ENCODE data around the gene KLHL14. TPM values are rescaled to one million over a fixed set of nuclear protein-coding genes. Genes with fewer than 3 reads are reported as not detected.

KLHL14 gene
- polyA plus RNA-seq, 6 donors from 2014 or later: 15.4 to 33.2 (median 21.1) TPM

- Mint-ChIP-seq H3K4me3 (peak overlapping the region; percentile 25 to 81 (median 66)), H3K36me3 (peaks cover 37 to 43% of the 10 kb centered on the region in 2 donors), H3K27me3 (no peaks in the 10 kb centered on the region), H3K4me1 (peaks cover 41 to 48% (median 41%) of the 10 kb centered on the region in 3 donors), H3K27ac (peak overlapping the region; percentile 37 to 95 (median 82)), H3K9me3 (peaks cover 3 to 7% (median 4%) of the 10 kb centered on the region in 7 donors)
- ATAC-seq (ENCODE audit: low read depth in 2 of 2) (peak; percentile 99), DNase-seq (peak; percentile 56)
Measured at GRCh38 chr18:32730620-32731091, 42.2 kb downstream of the KLHL14 start.

- H3K36me3 Mint-ChIP-seq: peaks cover 31 to 43% of the 10 kb centered on the region in 2 donors
- peaks cover 2 to 7% (median 4%) of the 10 kb centered on the region in 7 donors for H3K9me3 Mint-ChIP-seq
- peak overlapping the region in 5 of 6 donors; percentile 37 to 95 (median 76) for H3K27ac Mint-ChIP-seq
- H3K4me3 Mint-ChIP-seq: peak overlapping the region; percentile 25 to 81 (median 66)
- DNase-seq (no peak), ATAC-seq (ENCODE audit: low read depth in 2 of 2) (no peak)
- H3K4me1 Mint-ChIP-seq: peaks cover 41 to 48% (median 41%) of the 10 kb centered on the region in 3 donors
- H3K27me3 Mint-ChIP-seq: no peaks in the 10 kb centered on the region
Measured at GRCh38 chr18:32730068-32730467, 42.8 kb downstream of the KLHL14 start.

GRCh38 chr18:32724071-32724749 lies 48.6 kb downstream of the KLHL14 start:
- Mint-ChIP-seq H3K27ac (peak overlapping the region in 1 of 6 donors; percentile 5), H3K4me1 (peaks cover 20 to 38% (median 36%) of the 10 kb centered on the region in 3 donors), H3K4me3 (no peak overlapping the region), H3K36me3 (peaks cover 29 to 37% of the 10 kb centered on the region in 2 donors), H3K27me3 (no peaks in the 10 kb centered on the region), H3K9me3 (peaks cover 0 to 7% (median 0%) of the 10 kb centered on the region in 7 donors)
- DNase-seq: no peak
- no peak for ATAC-seq (ENCODE audit: low read depth in 2 of 2)

GRCh38 chr18:32722279-32722678 lies 50.5 kb downstream of the KLHL14 start:
- no peak overlapping the region for H3K4me3 Mint-ChIP-seq
- H3K9me3 Mint-ChIP-seq: peaks cover 0 to 7% (median 0%) of the 10 kb centered on the region in 7 donors
- H3K36me3 Mint-ChIP-seq: peaks cover 29 to 30% of the 10 kb centered on the region in 2 donors
- H3K27me3 Mint-ChIP-seq: no peaks in the 10 kb centered on the region
- H3K4me1 Mint-ChIP-seq: peaks cover 11 to 34% (median 32%) of the 10 kb centered on the region in 3 donors
- DNase-seq: no peak
- no peak for ATAC-seq (ENCODE audit: low read depth in 2 of 2)
- peak overlapping the region in 1 of 6 donors; percentile 56 for H3K27ac Mint-ChIP-seq

- H3K9me3 Mint-ChIP-seq: peaks cover 0 to 5% (median 0%) of the 10 kb centered on the region in 7 donors
- peaks cover 11 to 36% (median 26%) of the 10 kb centered on the region in 3 donors for H3K4me1 Mint-ChIP-seq
- H3K27me3 Mint-ChIP-seq: no peaks in the 10 kb centered on the region
- H3K36me3 Mint-ChIP-seq: peaks cover 17 to 23% of the 10 kb centered on the region in 2 donors
- no peak overlapping the region for H3K4me3 Mint-ChIP-seq
- H3K27ac Mint-ChIP-seq: peak overlapping the region in 3 of 6 donors; percentile 19 to 79 (median 72)
- no peak for DNase-seq
- no peak for ATAC-seq (ENCODE audit: low read depth in 2 of 2)
Measured at GRCh38 chr18:32717126-32717525, 55.7 kb downstream of the KLHL14 start.

- Mint-ChIP-seq H3K4me1 (peaks cover 5 to 17% (median 8%) of the 10 kb centered on the region in 3 donors), H3K27ac (peak overlapping the region in 1 of 6 donors; percentile 18), H3K27me3 (no peaks in the 10 kb centered on the region), H3K9me3 (no peaks in the 10 kb centered on the region), H3K4me3 (no peak overlapping the region), H3K36me3 (peaks cover 0 to 2% of the 10 kb centered on the region in 2 donors)
- DNase-seq (peak; percentile 59), ATAC-seq (ENCODE audit: low read depth in 2 of 2) (peak; percentile 84 to 94)
Measured at GRCh38 chr18:32714571-32715148, 58.2 kb downstream of the KLHL14 start.

GRCh38 chr18:32712860-32713259 lies 60.0 kb downstream of the KLHL14 start:
- no peaks in the 10 kb centered on the region for H3K27me3 Mint-ChIP-seq
- DNase-seq (no peak), ATAC-seq (ENCODE audit: low read depth in 2 of 2) (no peak)
- H3K4me1 Mint-ChIP-seq: peaks cover 6 to 21% (median 13%) of the 10 kb centered on the region in 3 donors
- peaks cover 0 to 9% of the 10 kb centered on the region in 2 donors for H3K36me3 Mint-ChIP-seq
- no peaks in the 10 kb centered on the region for H3K9me3 Mint-ChIP-seq
- H3K27ac Mint-ChIP-seq: no peak overlapping the region
- H3K4me3 Mint-ChIP-seq: no peak overlapping the region

GRCh38 chr18:32711862-32712261 lies 61.0 kb downstream of the KLHL14 start:
- peaks cover 9 to 14% (median 11%) of the 10 kb centered on the region in 3 donors for H3K4me1 Mint-ChIP-seq
- H3K27me3 Mint-ChIP-seq: no peaks in the 10 kb centered on the region
- peaks cover 0 to 14% of the 10 kb centered on the region in 2 donors for H3K36me3 Mint-ChIP-seq
- H3K4me3 Mint-ChIP-seq: no peak overlapping the region
- DNase-seq: no peak
- no peak for ATAC-seq (ENCODE audit: low read depth in 2 of 2)
- no peaks in the 10 kb centered on the region for H3K9me3 Mint-ChIP-seq
- H3K27ac Mint-ChIP-seq: no peak overlapping the region

GRCh38 chr18:32707586-32707985 lies 65.2 kb downstream of the KLHL14 start:
- Mint-ChIP-seq H3K36me3 (peaks cover 10 to 23% of the 10 kb centered on the region in 2 donors), H3K4me3 (no peak overlapping the region), H3K9me3 (no peaks in the 10 kb centered on the region), H3K27ac (peak overlapping the region in 4 of 6 donors; percentile 13 to 33 (median 20)), H3K27me3 (no peaks in the 10 kb centered on the region), H3K4me1 (peaks cover 25 to 28% (median 26%) of the 10 kb centered on the region in 3 donors)
- ATAC-seq (ENCODE audit: low read depth in 2 of 2) (no peak), DNase-seq (no peak)

GRCh38 chr18:32707147-32707546 lies 65.7 kb downstream of the KLHL14 start:
- Mint-ChIP-seq H3K36me3 (peaks cover 10 to 23% of the 10 kb centered on the region in 2 donors), H3K9me3 (no peaks in the 10 kb centered on the region), H3K4me1 (peaks cover 25 to 28% (median 26%) of the 10 kb centered on the region in 3 donors), H3K27ac (no peak overlapping the region), H3K27me3 (no peaks in the 10 kb centered on the region), H3K4me3 (no peak overlapping the region)
- DNase-seq (no peak), ATAC-seq (ENCODE audit: low read depth in 2 of 2) (no peak)

GRCh38 chr18:32701313-32701712 lies 71.5 kb downstream of the KLHL14 start:
- no peak overlapping the region for H3K4me3 Mint-ChIP-seq
- no peak for DNase-seq
- H3K27ac Mint-ChIP-seq: peak overlapping the region in 5 of 6 donors; percentile 3 to 91 (median 61)
- H3K9me3 Mint-ChIP-seq: no peaks in the 10 kb centered on the region
- peaks cover 7 to 15% of the 10 kb centered on the region in 2 donors for H3K36me3 Mint-ChIP-seq
- ATAC-seq (ENCODE audit: low read depth in 2 of 2): no peak
- H3K27me3 Mint-ChIP-seq: no peaks in the 10 kb centered on the region
- H3K4me1 Mint-ChIP-seq: peaks cover 35 to 41% (median 39%) of the 10 kb centered on the region in 3 donors

GRCh38 chr18:32698153-32698552 lies 74.7 kb downstream of the KLHL14 start:
- Mint-ChIP-seq H3K4me1 (peaks cover 20 to 22% (median 22%) of the 10 kb centered on the region in 3 donors), H3K27ac (peak overlapping the region in 3 of 6 donors; percentile 1 to 86 (median 64))

GRCh38 chr18:32696376-32696775 lies 76.4 kb downstream of the KLHL14 start:
- Mint-ChIP-seq H3K4me1 (peaks cover 14 to 20% (median 16%) of the 10 kb centered on the region in 3 donors), H3K9me3 (no peaks in the 10 kb centered on the region), H3K27ac (peak overlapping the region in 2 of 6 donors; percentile 41 to 79), H3K4me3 (no peak overlapping the region), H3K27me3 (no peaks in the 10 kb centered on the region), H3K36me3 (peaks cover 7 to 20% of the 10 kb centered on the region in 2 donors)
- ATAC-seq (ENCODE audit: low read depth in 2 of 2) (no peak), DNase-seq (no peak)

More at GRCh38 chr18:32698153-32698552, 74.7 kb downstream of the KLHL14 start:
- ATAC-seq (ENCODE audit: low read depth in 2 of 2) (no peak), DNase-seq (no peak)
- Mint-ChIP-seq H3K9me3 (no peaks in the 10 kb centered on the region), H3K4me3 (no peak overlapping the region), H3K36me3 (peaks cover 7 to 10% of the 10 kb centered on the region in 2 donors), H3K27me3 (no peaks in the 10 kb centered on the region)

All from naive B cell (primary cell).